Endothelial cell of umbilical vein (primary cell): ENCODE data around the gene MECR. TPM values are rescaled to one million over a fixed set of nuclear protein-coding genes. Genes with fewer than 3 reads are reported as not detected.

Experiments
- BruUV-seq: library from RNA; stranded (reverse); fragments of 400-500 nt; replicated peaks from 2 replicates; lab custom pipeline; 2021; lab: Mats Ljungman, UMichigan
- CTCF ChIA-PET: fragments of 300-600, 350-600 bp; sonication (Branson Sonifier 250); formaldehyde crosslinking; loops from one replicate; lab custom pipeline; 2021; ENCODE audit warnings: antibody characterized with exemption, inconsistent platforms; lab: Charles Lee
- POLR2A ChIA-PET: fragments of 300-600, 350-600 bp; sonication (Branson Sonifier 250); formaldehyde crosslinking; loops from one replicate; lab custom pipeline; 2021; ENCODE audit warnings: antibody characterized with exemption, inconsistent platforms; lab: Charles Lee
- DNase-seq: peaks from one replicate; pipeline ENCODE4 v3.0.0-alpha.2; 2011; ENCODE audit warnings: low read depth, low spot score
- FAIRE-seq: peaks from 2 replicates; lab custom pipeline; 2011; peaks lifted over from hg19 to GRCh38; lab: Jason Lieb, UNC
- H2AFZ ChIP-seq: 2 replicates; pipeline ENCODE4 v1.6.0; 2012; ENCODE audit warnings: low read depth, low read length, control low read depth, inconsistent platforms
- H3K27ac ChIP-seq: 2 replicates; pipeline ENCODE4 v1.5.1; 2011; ENCODE audit warnings: low read depth, mild to moderate bottlenecking, control low read depth, low read length, moderate library complexity; ENCODE audit not compliant: insufficient read depth
- H3K27me3 ChIP-seq, 2 experiments: 2 replicates each; pipeline versions ENCODE4 v1.6.0 to v1.6.1; 2011; ENCODE audit warnings: low read length in 2 of 2, mixed read lengths in 1 of 2; ENCODE audit not compliant: control insufficient read depth in 2 of 2, insufficient read depth in 2 of 2
- H3K36me3 ChIP-seq, 2 experiments: 2 replicates in 1 of 2; 3 replicates in 1 of 2; pipeline ENCODE4 v1.5.1; 2011; ENCODE audit warnings: low read length in 2 of 2, mild to moderate bottlenecking in 1 of 2, moderate library complexity in 1 of 2; ENCODE audit not compliant: control insufficient read depth in 2 of 2, insufficient read depth in 2 of 2; ENCODE audit errors: extremely low read depth in 1 of 2
- H3K4me1 ChIP-seq: 3 replicates; pipeline ENCODE4 v1.5.1; 2011; ENCODE audit warnings: mild to moderate bottlenecking, low read length; ENCODE audit not compliant: control insufficient read depth, insufficient read depth; ENCODE audit errors: extremely low read depth
- H3K4me2 ChIP-seq: 2 replicates; pipeline ENCODE4 v1.6.1; 2011; ENCODE audit warnings: low read length, control low read depth, mixed read lengths; ENCODE audit not compliant: insufficient read depth
- H3K4me3 ChIP-seq, 3 experiments: fragments of 200-600 bp in 1 of 3; sonication (generic), shearing (Covaris generic) in 1 of 3; replicated peaks in 1 of 3; 2 replicates each; pipeline ENCODE4 v1.5.1; 2011 to 2016; ENCODE audit warnings: control low read depth in 3 of 3, low read length in 3 of 3, mild to moderate bottlenecking in 2 of 3, inconsistent platforms in 1 of 3, low read depth in 1 of 3, moderate library complexity in 1 of 3; ENCODE audit not compliant: insufficient read depth in 1 of 3
- H3K79me2 ChIP-seq: 2 replicates; pipeline ENCODE4 v1.6.0; 2012; ENCODE audit warnings: low read length, inconsistent platforms; ENCODE audit not compliant: control insufficient read depth, insufficient read depth
- H3K9ac ChIP-seq: replicated peaks from 2 replicates; pipeline ENCODE3; 2011; ENCODE audit warnings: low read length, control low read depth; ENCODE audit not compliant: insufficient read depth; ENCODE audit errors: extremely low read depth
- H3K9me1 ChIP-seq: replicated peaks from 3 replicates; pipeline ENCODE4 v1.6.0; 2011; ENCODE audit warnings: mild to moderate bottlenecking, low read length; ENCODE audit not compliant: control insufficient read depth, insufficient read depth; ENCODE audit errors: extremely low read depth
- H3K9me3 ChIP-seq: replicated peaks from 2 replicates; pipeline ENCODE4 v1.5.1; 2012; ENCODE audit warnings: low read length, inconsistent platforms; ENCODE audit not compliant: control insufficient read depth, insufficient read depth
- H4K20me1 ChIP-seq: replicated peaks from 2 replicates; pipeline ENCODE3; 2011; ENCODE audit warnings: mild to moderate bottlenecking, low read length; ENCODE audit not compliant: control insufficient read depth, insufficient read depth; ENCODE audit errors: extremely low read depth
- EZH2 ChIP-seq: IDR thresholded peaks from 2 replicates; pipeline ENCODE4 v1.6.1; 2012; ENCODE audit warnings: borderline replicate concordance, low read depth, mild to moderate bottlenecking, moderate library complexity, low read length, inconsistent platforms; ENCODE audit not compliant: severe bottlenecking
- FOS ChIP-seq: IDR thresholded peaks from 2 replicates; pipeline ENCODE4 v1.6.1; 2011; ENCODE audit warnings: mild to moderate bottlenecking, low read length, moderate library complexity, borderline replicate concordance; ENCODE audit not compliant: insufficient read depth
- GATA2 ChIP-seq: IDR thresholded peaks from 2 replicates; pipeline ENCODE4 v1.7.0; 2011; ENCODE audit warnings: low read depth, mild to moderate bottlenecking, moderate library complexity, mixed read lengths, low read length; ENCODE audit not compliant: insufficient read length, insufficient read depth
- JUN ChIP-seq: IDR thresholded peaks from 2 replicates; pipeline ENCODE4 v1.6.1; 2011; ENCODE audit warnings: borderline replicate concordance, low read depth; ENCODE audit not compliant: insufficient read length, insufficient read depth
- MYC ChIP-seq: IDR thresholded peaks from one replicate; pipeline ENCODE4 v1.6.1; 2011; ENCODE audit warnings: mild to moderate bottlenecking, low read depth, low read length
- POLR2A ChIP-seq: IDR thresholded peaks from 2 replicates; pipeline ENCODE4 v1.6.1; 2012; ENCODE audit warnings: low read depth, mild to moderate bottlenecking, control low read depth, low read length
- POLR2AphosphoS5 ChIP-seq: IDR thresholded peaks from 2 replicates; pipeline ENCODE4 v1.6.1; 2012; ENCODE audit warnings: low read depth, mild to moderate bottlenecking, control low read depth, low read length, moderate library complexity; ENCODE audit not compliant: insufficient read depth
- dilution Hi-C: fragments of 300-500 bp; cut with MboI; formaldehyde crosslinking; loops from one replicate; pipeline ENCODE4 v1.15.0; 2019; ENCODE audit warnings: low sequenced_read_pairs; ENCODE audit not compliant: extremely low pct_ligation_motif_present
- intact Hi-C: fragments of 100-400 bp; cut with micrococcal nuclease; formaldehyde crosslinking; loops from one replicate; pipeline ENCODE4 v1.10.0; 2022
- polyA plus RNA-seq, 4 experiments: library from polyadenylated mRNA; depleted of rRNA in 3 of 4; stranded (reverse) in 3 of 4; unstranded in 1 of 4; fragments of >200 nt; gene quantifications; 2 replicates each; pipeline versions ENCODE4 v1.2.1 to v1.2.3, GENCODE V29; 2011 to 2012; ENCODE audit warnings: missing spikeins in 1 of 4
- total RNA-seq: library from RNA; stranded (reverse); gene quantifications from 2 replicates; pipeline ENCODE4 v1.2.3, GENCODE V29; 2021
- TF ChIP-seq, protein P1 (sequence below): IDR thresholded peaks from 2 replicates; pipeline ENCODE4 v1.6.1; 2011; ENCODE audit not compliant: insufficient read depth, insufficient read length
- TF ChIP-seq, protein P2 (sequence below), 2 donors: IDR thresholded peaks; 1 replicate in 1 of 2; 2 replicates in 1 of 2; pipeline ENCODE4 v1.5.1; 2011; ENCODE audit warnings: low read length in 2 of 2, mild to moderate bottlenecking in 2 of 2, moderate library complexity in 2 of 2, control low read depth in 1 of 2, inconsistent platforms in 1 of 2, low read depth in 1 of 2; ENCODE audit not compliant: insufficient read depth in 1 of 2; ENCODE audit errors: extremely low read depth in 1 of 2

Gene MECR
- total and polyA plus RNA-seq, 2 donors (not counting 3 experiments of a cell fraction or from before 2014, with no cell fraction given) = 24.6 to 30.1 TPM

DNA sequence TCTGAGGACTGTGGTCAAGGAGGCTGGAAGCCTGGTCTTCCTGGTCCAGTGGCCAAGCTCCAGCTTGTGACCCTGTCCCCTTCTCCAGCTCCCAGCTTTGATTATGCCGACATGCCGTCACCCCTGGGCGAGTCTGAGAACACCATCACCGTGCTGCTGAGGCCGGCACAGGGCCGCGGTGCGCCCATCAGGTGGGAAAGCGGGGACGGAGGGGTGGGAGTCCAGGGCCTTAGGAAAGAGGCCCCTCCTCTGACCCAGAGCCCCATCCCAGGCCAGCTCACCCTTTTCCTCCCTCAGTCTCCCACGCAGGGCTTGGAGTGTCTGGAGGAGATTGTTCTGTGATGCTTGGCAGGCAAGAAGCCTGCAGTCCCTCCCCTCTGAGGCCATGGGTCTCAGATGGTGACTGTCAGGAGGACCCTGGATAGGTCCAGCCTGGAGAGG lies 49.2 kb upstream of the MECR start:
- Histone ChIP-seq H4K20me1 (no peaks in the 10 kb centered on the region), H3K4me1 (no peaks in the 10 kb centered on the region), H3K9ac (no peak overlapping the region), H3K9me1 (no peaks in the 10 kb centered on the region), H3K4me3 (no peak overlapping the region), H3K9me3 (no peaks in the 10 kb centered on the region), H3K27me3 (no peaks in the 10 kb centered on the region), H3K36me3 (no peaks in the 10 kb centered on the region), H3K27ac (no peak overlapping the region), H3K79me2 (no peaks in the 10 kb centered on the region), H3K4me2 (no peak overlapping the region), H2AFZ (no peak overlapping the region)
- no TSS peak for BruUV-seq
- POLR2A ChIA-PET = no interaction called here
- no peak for DNase-seq
- CTCF ChIA-PET = no interaction called here
- intact Hi-C loops (no loop called here), dilution Hi-C loops (no loop called here)
- TF ChIP-seq JUN = no peak
- TF ChIP-seq GATA2 = no peak
- no peak for TF ChIP-seq EZH2
- no peak for TF ChIP-seq POLR2A
- no peak for TF ChIP-seq POLR2AphosphoS5
- TF ChIP-seq, protein P1, sequence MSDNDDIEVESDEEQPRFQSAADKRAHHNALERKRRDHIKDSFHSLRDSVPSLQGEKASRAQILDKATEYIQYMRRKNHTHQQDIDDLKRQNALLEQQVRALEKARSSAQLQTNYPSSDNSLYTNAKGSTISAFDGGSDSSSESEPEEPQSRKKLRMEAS = no peak
- TF ChIP-seq, protein P2, sequence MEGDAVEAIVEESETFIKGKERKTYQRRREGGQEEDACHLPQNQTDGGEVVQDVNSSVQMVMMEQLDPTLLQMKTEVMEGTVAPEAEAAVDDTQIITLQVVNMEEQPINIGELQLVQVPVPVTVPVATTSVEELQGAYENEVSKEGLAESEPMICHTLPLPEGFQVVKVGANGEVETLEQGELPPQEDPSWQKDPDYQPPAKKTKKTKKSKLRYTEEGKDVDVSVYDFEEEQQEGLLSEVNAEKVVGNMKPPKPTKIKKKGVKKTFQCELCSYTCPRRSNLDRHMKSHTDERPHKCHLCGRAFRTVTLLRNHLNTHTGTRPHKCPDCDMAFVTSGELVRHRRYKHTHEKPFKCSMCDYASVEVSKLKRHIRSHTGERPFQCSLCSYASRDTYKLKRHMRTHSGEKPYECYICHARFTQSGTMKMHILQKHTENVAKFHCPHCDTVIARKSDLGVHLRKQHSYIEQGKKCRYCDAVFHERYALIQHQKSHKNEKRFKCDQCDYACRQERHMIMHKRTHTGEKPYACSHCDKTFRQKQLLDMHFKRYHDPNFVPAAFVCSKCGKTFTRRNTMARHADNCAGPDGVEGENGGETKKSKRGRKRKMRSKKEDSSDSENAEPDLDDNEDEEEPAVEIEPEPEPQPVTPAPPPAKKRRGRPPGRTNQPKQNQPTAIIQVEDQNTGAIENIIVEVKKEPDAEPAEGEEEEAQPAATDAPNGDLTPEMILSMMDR (IDR thresholded peaks at IDR 0.05; ENCODE audit: extremely low read depth in 1 of 2, insufficient read depth in 1 of 2, low read depth in 1 of 2, low read length in 2 of 2) = no peak
- TF ChIP-seq MYC = no peak
- TF ChIP-seq FOS = no peak
- FAIRE-seq = no peak
